CD4-positive, alpha-beta T cell treated with Interleukin-10 for 1 hour (primary cell): ENCODE data around the gene CCDC27.

Source experiments
- DNase-seq: peaks from one replicate; pipeline ENCODE4 v3.0.0-alpha.2; 2020

CCDC27 gene

GRCh38 chr1:3762151-3762872, 10.1 kb downstream of the CCDC27 start:
- no peak for DNase-seq

- DNase-seq, result no peak
Observed at GRCh38 chr1:3762873-3763228, 10.6 kb downstream of the CCDC27 start.

- DNase-seq, result no peak
Observed at GRCh38 chr1:3763351-3764125, 11.3 kb downstream of the CCDC27 start.

- DNase-seq, result no peak
Observed at GRCh38 chr1:3767328-3767925, 15.2 kb downstream of the CCDC27 start.

GRCh38 chr1:3768811-3769390, 16.7 kb downstream of the CCDC27 start:
- DNase-seq, result no peak

- no peak for DNase-seq
Observed at GRCh38 chr1:3770047-3770765, 18.0 kb downstream of the CCDC27 start.

- DNase-seq, result no peak
Observed at GRCh38 chr1:3771108-3772026, 19.1 kb downstream of the CCDC27 start.

- peak; percentile 93 for DNase-seq
Observed at GRCh38 chr1:3772027-3772714, 19.9 kb downstream of the CCDC27 start.

- no peak for DNase-seq
Observed at GRCh38 chr1:3772715-3773571, 20.7 kb downstream of the CCDC27 start, which contains the start of gene SMIM1. Gene SMIM1 (plus strand): TSS chr1:3772749. CDS start chr1:3775374, 2,625 bp downstream.

GRCh38 chr1:3773572-3774275, 21.5 kb downstream of the CCDC27 start:
- DNase-seq, result no peak

- no peak for DNase-seq
Observed at GRCh38 chr1:3774276-3774945, 22.2 kb downstream of the CCDC27 start.

- DNase-seq, result no peak
Observed at GRCh38 chr1:3774946-3775489, 22.8 kb downstream of the CCDC27 start.

GRCh38 chr1:3775490-3776230, 23.4 kb downstream of the CCDC27 start:
- peak; percentile 60 for DNase-seq

- DNase-seq, result no peak
Observed at GRCh38 chr1:3776231-3776961, 24.1 kb downstream of the CCDC27 start.

GRCh38 chr1:3777078-3777547, 24.9 kb downstream of the CCDC27 start:
- DNase-seq, result no peak

GRCh38 chr1:3777647-3778589, 25.7 kb downstream of the CCDC27 start:
- DNase-seq, result no peak
